ENCODE data around the gene BEAN1. TPM values are rescaled to one million over a fixed set of nuclear protein-coding genes. Genes with fewer than 3 reads are reported as not detected.
A peak's percentile ranks its signal among the peaks of the same experiment; 100 is the strongest.

BEAN1 gene
- total and polyA plus RNA-seq, 2 experiments from 2014 or later: 0.07 to 0.10 TPM

DNA sequence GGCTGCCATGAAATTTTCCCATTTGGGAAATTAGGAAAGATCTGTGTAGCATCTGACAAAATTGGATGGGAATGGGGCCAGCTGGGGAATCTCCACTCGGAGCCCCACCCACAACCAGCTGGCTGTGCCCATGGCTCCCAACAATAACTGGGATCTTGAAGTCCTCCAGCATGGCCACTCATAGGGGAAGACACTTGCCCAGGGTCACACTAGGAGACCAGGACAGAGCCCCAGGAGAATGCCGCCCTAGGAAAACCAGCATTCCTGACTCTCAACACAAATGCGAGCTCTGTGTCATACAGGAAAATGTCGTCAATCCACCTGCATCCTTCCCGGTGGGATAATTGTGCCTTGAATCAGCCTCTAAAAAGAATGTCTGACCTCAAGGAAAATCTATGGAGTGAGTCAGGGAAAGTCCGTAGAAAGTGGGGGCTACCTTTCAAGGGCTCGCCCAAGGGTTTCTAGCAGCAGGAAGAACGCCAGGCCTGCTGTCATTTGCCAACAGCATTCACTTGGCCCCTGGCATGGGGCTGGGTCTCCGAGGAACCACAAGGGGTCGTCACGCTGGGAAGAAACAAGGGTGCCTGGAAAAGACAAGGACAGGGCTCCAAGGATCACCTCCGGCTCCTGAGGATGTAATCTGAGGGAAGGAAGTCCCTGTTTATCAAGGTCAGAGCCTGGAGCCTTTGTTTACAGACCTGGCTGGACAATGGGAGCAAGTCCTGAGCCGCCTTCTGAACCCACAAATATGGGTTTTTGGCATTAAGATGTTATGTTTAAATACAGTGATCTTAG, 44.7 kb upstream of the BEAN1 start:
- Histone ChIP-seq H4K20me1 (replicated peaks; ENCODE audit: insufficient read depth) (no peaks in the 10 kb centered on the region), H3K36me3 (ENCODE audit: insufficient read depth) (no peaks in the 10 kb centered on the region), H3K79me2 (replicated peaks; ENCODE audit: insufficient read depth) (no peaks in the 10 kb centered on the region), H3K9me2 (ENCODE audit: insufficient read depth) (0 out of 2 replicates have a peak, but pooled peaks cover 3% of the 10 kb centered on the region), H3K27ac (ENCODE audit: low read depth) (no peak overlapping the region), H3F3A (replicated peaks; ENCODE audit: low read depth) (no peaks in the 10 kb centered on the region), H3K4me2 (no peak overlapping the region), H3K27me3 (ENCODE audit: insufficient read depth) (no peaks in the 10 kb centered on the region), H2AFZ (no peak overlapping the region), H3K4me1 (ENCODE audit: insufficient read depth) (no peaks in the 10 kb centered on the region), H3K4me3 (no peak overlapping the region)
- Mint-ChIP-seq H3K4me3 (no peak overlapping the region), H3K27me3 (ENCODE audit: insufficient read depth, low read depth, poor library complexity) (peaks cover 7% of the 10 kb centered on the region), H3K27ac (no peak overlapping the region), H3K36me3 (ENCODE audit: low read depth) (no peaks in the 10 kb centered on the region; the same call in 2 of the 3 replicates), H3K4me1 (peaks cover 9% of the 10 kb centered on the region; the same call in 2 of the 3 replicates), H3K9me3 (no peaks in the 10 kb centered on the region; the same call in 2 of the 3 replicates)
- DNase-seq (ENCODE audit: low spot score) (no peak), ATAC-seq (peak; percentile 23; the same call in 1 of the 3 replicates)
- TF ChIP-seq, protein P1, sequence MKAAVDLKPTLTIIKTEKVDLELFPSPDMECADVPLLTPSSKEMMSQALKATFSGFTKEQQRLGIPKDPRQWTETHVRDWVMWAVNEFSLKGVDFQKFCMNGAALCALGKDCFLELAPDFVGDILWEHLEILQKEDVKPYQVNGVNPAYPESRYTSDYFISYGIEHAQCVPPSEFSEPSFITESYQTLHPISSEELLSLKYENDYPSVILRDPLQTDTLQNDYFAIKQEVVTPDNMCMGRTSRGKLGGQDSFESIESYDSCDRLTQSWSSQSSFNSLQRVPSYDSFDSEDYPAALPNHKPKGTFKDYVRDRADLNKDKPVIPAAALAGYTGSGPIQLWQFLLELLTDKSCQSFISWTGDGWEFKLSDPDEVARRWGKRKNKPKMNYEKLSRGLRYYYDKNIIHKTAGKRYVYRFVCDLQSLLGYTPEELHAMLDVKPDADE (IDR thresholded peaks at IDR 0.05): no peak
- TF ChIP-seq, protein P2, sequence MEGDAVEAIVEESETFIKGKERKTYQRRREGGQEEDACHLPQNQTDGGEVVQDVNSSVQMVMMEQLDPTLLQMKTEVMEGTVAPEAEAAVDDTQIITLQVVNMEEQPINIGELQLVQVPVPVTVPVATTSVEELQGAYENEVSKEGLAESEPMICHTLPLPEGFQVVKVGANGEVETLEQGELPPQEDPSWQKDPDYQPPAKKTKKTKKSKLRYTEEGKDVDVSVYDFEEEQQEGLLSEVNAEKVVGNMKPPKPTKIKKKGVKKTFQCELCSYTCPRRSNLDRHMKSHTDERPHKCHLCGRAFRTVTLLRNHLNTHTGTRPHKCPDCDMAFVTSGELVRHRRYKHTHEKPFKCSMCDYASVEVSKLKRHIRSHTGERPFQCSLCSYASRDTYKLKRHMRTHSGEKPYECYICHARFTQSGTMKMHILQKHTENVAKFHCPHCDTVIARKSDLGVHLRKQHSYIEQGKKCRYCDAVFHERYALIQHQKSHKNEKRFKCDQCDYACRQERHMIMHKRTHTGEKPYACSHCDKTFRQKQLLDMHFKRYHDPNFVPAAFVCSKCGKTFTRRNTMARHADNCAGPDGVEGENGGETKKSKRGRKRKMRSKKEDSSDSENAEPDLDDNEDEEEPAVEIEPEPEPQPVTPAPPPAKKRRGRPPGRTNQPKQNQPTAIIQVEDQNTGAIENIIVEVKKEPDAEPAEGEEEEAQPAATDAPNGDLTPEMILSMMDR (conservative IDR thresholded peaks at IDR 0.05; ENCODE audit: low read depth in 2 of 2): peak; percentile 31 to 55; a peak in 3 of 4 replicates
- TF ChIP-seq EZH2phosphoT487 (IDR thresholded peaks at IDR 0.05; ENCODE audit: unreplicated experiment): no peak

DNA sequence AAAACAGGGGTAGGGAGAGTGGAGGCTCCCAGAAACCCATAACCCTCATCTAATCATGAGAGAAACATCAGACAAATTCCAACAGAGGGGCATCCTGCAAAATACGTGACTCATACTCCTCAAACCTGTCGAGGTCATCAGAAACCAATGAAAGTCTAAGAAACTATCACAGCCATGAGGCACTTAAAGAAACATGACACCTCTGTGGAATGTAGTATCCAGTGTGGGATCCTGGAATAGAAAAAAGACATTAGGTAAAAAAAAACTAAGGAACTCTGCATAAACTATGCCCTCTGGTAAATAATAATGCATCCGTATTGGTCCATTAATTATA, 44.2 kb upstream of the BEAN1 start:
- Mint-ChIP-seq H3K4me1 (peaks cover 9% of the 10 kb centered on the region; the same call in 2 of the 3 replicates), H3K4me3 (no peak overlapping the region), H3K27ac (no peak overlapping the region), H3K36me3 (ENCODE audit: low read depth) (no peaks in the 10 kb centered on the region; the same call in 2 of the 3 replicates), H3K9me3 (no peaks in the 10 kb centered on the region; the same call in 2 of the 3 replicates), H3K27me3 (ENCODE audit: insufficient read depth, low read depth, poor library complexity) (peaks cover 7% of the 10 kb centered on the region)
- Histone ChIP-seq H3K4me1 (ENCODE audit: insufficient read depth) (no peaks in the 10 kb centered on the region), H3K4me2 (no peak overlapping the region), H3F3A (replicated peaks; ENCODE audit: low read depth) (no peaks in the 10 kb centered on the region), H3K9me2 (ENCODE audit: insufficient read depth) (0 out of 2 replicates have a peak, but pooled peaks cover 3% of the 10 kb centered on the region), H3K79me2 (replicated peaks; ENCODE audit: insufficient read depth) (no peaks in the 10 kb centered on the region), H2AFZ (no peak overlapping the region), H3K4me3 (no peak overlapping the region), H4K20me1 (replicated peaks; ENCODE audit: insufficient read depth) (no peaks in the 10 kb centered on the region), H3K36me3 (ENCODE audit: insufficient read depth) (no peaks in the 10 kb centered on the region), H3K27me3 (ENCODE audit: insufficient read depth) (no peaks in the 10 kb centered on the region), H3K27ac (ENCODE audit: low read depth) (no peak overlapping the region)
- DNase-seq (ENCODE audit: low spot score) (peak; percentile 65), ATAC-seq (peak; percentile 64)
- TF ChIP-seq CREB1 (CRISPR knock-in tag; IDR thresholded peaks at IDR 0.05; ENCODE audit: low read depth) (0 out of 2 replicates have a peak, but pooled peaks have one; percentile 10), ZNF114 (CRISPR knock-in tag; IDR thresholded peaks at IDR 0.05) (no peak)

DNA sequence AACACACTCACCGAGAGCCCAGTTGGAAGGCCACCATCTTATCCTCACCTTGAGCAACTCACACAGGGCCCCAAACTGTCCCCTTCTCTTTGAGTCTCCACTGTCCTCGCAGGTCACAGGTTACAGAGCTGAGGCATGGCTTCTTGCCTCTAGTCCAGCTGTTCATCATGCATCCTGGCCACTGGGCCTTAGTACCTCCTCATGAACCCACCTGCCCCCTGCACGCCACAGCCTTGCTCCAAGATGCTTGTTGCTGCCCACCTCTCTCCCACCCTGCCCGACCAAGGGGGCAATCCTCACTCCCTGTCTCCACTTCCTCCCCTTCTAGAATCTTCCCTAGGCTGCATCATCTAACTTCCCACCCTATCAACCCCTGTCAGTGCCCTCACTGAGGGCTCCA, 43.5 kb upstream of the BEAN1 start:
- Histone ChIP-seq H3K4me1 (ENCODE audit: insufficient read depth) (no peaks in the 10 kb centered on the region), H3K36me3 (ENCODE audit: insufficient read depth) (no peaks in the 10 kb centered on the region), H4K20me1 (replicated peaks; ENCODE audit: insufficient read depth) (no peaks in the 10 kb centered on the region), H2AFZ (no peak overlapping the region), H3K9me2 (ENCODE audit: insufficient read depth) (0 out of 2 replicates have a peak, but pooled peaks cover 3% of the 10 kb centered on the region), H3K27me3 (ENCODE audit: insufficient read depth) (no peaks in the 10 kb centered on the region), H3K4me2 (no peak overlapping the region), H3K4me3 (no peak overlapping the region), H3K27ac (ENCODE audit: low read depth) (no peak overlapping the region), H3K79me2 (replicated peaks; ENCODE audit: insufficient read depth) (no peaks in the 10 kb centered on the region), H3F3A (replicated peaks; ENCODE audit: low read depth) (no peaks in the 10 kb centered on the region)
- Mint-ChIP-seq H3K4me3 (no peak overlapping the region), H3K27me3 (ENCODE audit: insufficient read depth, low read depth, poor library complexity) (peaks cover 7% of the 10 kb centered on the region), H3K27ac (no peak overlapping the region), H3K9me3 (no peaks in the 10 kb centered on the region; the same call in 2 of the 3 replicates), H3K36me3 (ENCODE audit: low read depth) (no peaks in the 10 kb centered on the region; the same call in 2 of the 3 replicates), H3K4me1 (peaks cover 9% of the 10 kb centered on the region; the same call in 2 of the 3 replicates)
- ATAC-seq (no peak), DNase-seq (ENCODE audit: low spot score) (no peak)
- TF ChIP-seq CREB1 (CRISPR knock-in tag; IDR thresholded peaks at IDR 0.05; ENCODE audit: low read depth) (no peak), JUNB (IDR thresholded peaks at IDR 0.05; ENCODE audit: unreplicated experiment) (no peak), ZNF114 (CRISPR knock-in tag; IDR thresholded peaks at IDR 0.05) (no peak), EZH2 (IDR thresholded peaks at IDR 0.05; ENCODE audit: low read depth, unreplicated experiment) (no peak)

Data from GM23338 (cell line).